HepG2 (cell line): Measurements from ENCODE around the gene ZNF544. TPM values are rescaled to one million over a fixed set of nuclear protein-coding genes. Genes with fewer than 3 reads are reported as not detected.

ENCODE experiments used
- ATAD3A ChIP-seq: sonication (generic); formaldehyde crosslinking; IDR thresholded peaks from 2 replicates; pipeline ENCODE4 v1.4.0; 2020; ENCODE audit warnings: missing genetic modification reagents
- CSRNP1 ChIP-seq: sonication (generic); formaldehyde crosslinking; IDR thresholded peaks from 2 replicates; pipeline ENCODE4 v1.8.1; 2023; ENCODE audit warnings: mild to moderate bottlenecking, missing genetic modification reagents
- ISL2 ChIP-seq: sonication (generic); formaldehyde crosslinking; IDR thresholded peaks from 2 replicates; pipeline ENCODE4 v1.5.0; 2020; ENCODE audit warnings: missing genetic modification reagents
- KMT2B ChIP-seq: IDR thresholded peaks from 2 replicates; pipeline ENCODE4 v1.6.1; 2016; ENCODE audit warnings: missing genetic modification reagents, missing compliant biosample characterization
- MAFK ChIP-seq, 2 experiments: IDR thresholded peaks in 1 of 2; conservative IDR thresholded peaks in 1 of 2; 2 replicates each; pipeline ENCODE4 v1.6.1; 2011; ENCODE audit warnings: improper control_type of control experiment in 2 of 2, low read length in 2 of 2
- MBNL3 ChIP-seq: fragments of 250-450 bp; sonication (Bioruptor Pico); conservative IDR thresholded peaks from 2 replicates; pipeline ENCODE4 v1.8.0; 2022; ENCODE audit warnings: mild to moderate bottlenecking, inconsistent platforms
- MIER2 ChIP-seq: IDR thresholded peaks from 2 replicates; pipeline ENCODE4 v1.6.1; 2016; ENCODE audit warnings: missing biosample characterization, missing genetic modification reagents
- MIXL1 ChIP-seq: IDR thresholded peaks from 2 replicates; pipeline ENCODE4 v1.6.1; 2016
- MNT ChIP-seq: fragments of 450-650 bp; IDR thresholded peaks from 2 replicates; pipeline ENCODE4 v1.6.1; 2016
- SKIL ChIP-seq: sonication (generic); formaldehyde crosslinking; IDR thresholded peaks from 2 replicates; pipeline ENCODE4 v1.8.0; 2022; ENCODE audit warnings: missing genetic modification reagents, mild to moderate bottlenecking, moderate library complexity, borderline replicate concordance
- TAF1 ChIP-seq: sonication (generic); formaldehyde crosslinking; IDR thresholded peaks from 2 replicates; pipeline ENCODE4 v1.4.0; 2020; ENCODE audit warnings: missing genetic modification reagents
- ZBED4 ChIP-seq: sonication (generic); formaldehyde crosslinking; IDR thresholded peaks from 2 replicates; pipeline ENCODE4 v1.4.0; 2020; ENCODE audit warnings: missing genetic modification reagents, borderline replicate concordance
- ZBTB1 ChIP-seq: sonication (generic); formaldehyde crosslinking; IDR thresholded peaks from 2 replicates; pipeline ENCODE4 v1.4.0; 2020; ENCODE audit warnings: missing genetic modification reagents, borderline replicate concordance
- ZBTB42 ChIP-seq: sonication (generic); formaldehyde crosslinking; IDR thresholded peaks from 2 replicates; pipeline ENCODE4 v1.5.0; 2020; ENCODE audit warnings: mild to moderate bottlenecking, missing genetic modification reagents
- ZNF263 ChIP-seq: sonication (generic); formaldehyde crosslinking; IDR thresholded peaks from 2 replicates; pipeline ENCODE4 v1.4.0; 2020; ENCODE audit warnings: missing genetic modification reagents
- ZNF276 ChIP-seq: sonication (generic); formaldehyde crosslinking; IDR thresholded peaks from 2 replicates; pipeline ENCODE4 v1.4.0; 2020; ENCODE audit warnings: mild to moderate bottlenecking, low read depth, missing genetic modification reagents
- ZSCAN31 ChIP-seq: sonication (generic); formaldehyde crosslinking; IDR thresholded peaks from 2 replicates; pipeline ENCODE4 v1.5.0; 2020; ENCODE audit warnings: low read depth, mild to moderate bottlenecking, missing genetic modification reagents
- polyA plus RNA-seq, 8 experiments: library from polyadenylated mRNA; depleted of rRNA in 3 of 8; stranded (reverse) in 7 of 8; unstranded in 1 of 8; fragments of >200 nt; fragmentation: Illumina TruSeq in 4 of 8; extraction: Trizol in 4 of 8; gene quantifications; 2 replicates each; pipeline versions ENCODE4 v1.2.1 to v1.2.3, GENCODE V29; 2011 to 2016; ENCODE audit warnings: low read depth in 4 of 8, missing spikeins in 1 of 8, mixed read lengths in 1 of 8; ENCODE audit not compliant: insufficient read depth in 1 of 8
- total RNA-seq, 5 experiments: library from RNA; depleted of rRNA; stranded (reverse); fragments of >200 nt; fragmentation: Illumina TruSeq; extraction: Trizol; gene quantifications; 2 replicates each; pipeline ENCODE4 v1.2.3, GENCODE V29; 2016; ENCODE audit warnings: low read depth in 1 of 5

Gene ZNF544
- total and polyA plus RNA-seq, 2 of the 13 experiments (the other 11 are each of a cell fraction or from before 2014, with no cell fraction given), result 13.1 to 17.0 TPM

GRCh38 chr19:58305065-58305931 lies 76.6 kb downstream of the ZNF544 start, which contains the start of gene ERVK3-1 (continued):
- 0 out of 2 replicates have a peak, but pooled peaks have one; percentile 15 for TF ChIP-seq ZBED4 (CRISPR knock-in tag)
- no peak for TF ChIP-seq MBNL3
- no peak for TF ChIP-seq ZBTB1 (CRISPR knock-in tag)
- TF ChIP-seq MNT, result peak; percentile 58; the same call in 1 of the 2 replicates
- TF ChIP-seq ZBTB42 (CRISPR knock-in tag), result no peak
- TF ChIP-seq ZNF276, result no peak
- TF ChIP-seq ZNF263 (CRISPR knock-in tag), result peak; percentile 62; the same call in 1 of the 2 replicates
- TF ChIP-seq CSRNP1 (CRISPR knock-in tag), result peak; percentile 91
- 0 out of 2 replicates have a peak, but pooled peaks have one; percentile 43 for TF ChIP-seq MIXL1 (CRISPR knock-in tag)
- TF ChIP-seq ISL2, result peak; percentile 65; the same call in 1 of the 2 replicates
- peak; percentile 97 for TF ChIP-seq KMT2B (CRISPR knock-in tag)
- no peak for TF ChIP-seq ATAD3A (CRISPR knock-in tag)
- no peak for TF ChIP-seq MAFK (conservative IDR thresholded peaks at IDR 0.05 in 1 of 2, IDR thresholded peaks at IDR 0.05 in 1 of 2; ENCODE audit: low read length in 2 of 2)
- peak; percentile 95 for TF ChIP-seq TAF1 (CRISPR knock-in tag)
- TF ChIP-seq MIER2 (CRISPR knock-in tag), result peak; percentile 28; the same call in 1 of the 2 replicates
- peak; percentile 92 for TF ChIP-seq ZSCAN31 (CRISPR knock-in tag)
- TF ChIP-seq SKIL (CRISPR knock-in tag), result no peak
